GM20431 (cell line): ENCODE measurements around the gene FAM168A.

Experiments used
- in situ Hi-C: fragments of 300-500 bp; cut with MseI, MboI; formaldehyde crosslinking; loops from one replicate; pipeline ENCODE4 v1.15.0; 2020; ENCODE audit warnings: low sequenced_read_pairs; ENCODE audit not compliant: unreplicated experiment

FAM168A gene

GRCh38 chr11:73409431-73409830, 188.5 kb downstream of the FAM168A start:
- in situ Hi-C loops = no loop called here

GRCh38 chr11:73406619-73407018, 191.3 kb downstream of the FAM168A start:
- in situ Hi-C loops = no loop called here

GRCh38 chr11:73406131-73406530, 191.8 kb downstream of the FAM168A start:
- in situ Hi-C loops = no loop called here

- in situ Hi-C loops = no loop called here
Observed at GRCh38 chr11:73405146-73405510, 192.8 kb downstream of the FAM168A start.

- in situ Hi-C loops = no loop called here
Observed at GRCh38 chr11:73404506-73405145, 193.3 kb downstream of the FAM168A start.

- in situ Hi-C loops = no loop called here
Observed at GRCh38 chr11:73404048-73404447, 193.9 kb downstream of the FAM168A start.

- in situ Hi-C loops = no loop called here
Observed at GRCh38 chr11:73403541-73403940, 194.4 kb downstream of the FAM168A start.

GRCh38 chr11:73402834-73403185, 195.1 kb downstream of the FAM168A start:
- in situ Hi-C loops = no loop called here

GRCh38 chr11:73401924-73402833, 195.7 kb downstream of the FAM168A start:
- in situ Hi-C loops = no loop called here

- in situ Hi-C loops = no loop called here
Observed at GRCh38 chr11:73401217-73401923, 196.5 kb downstream of the FAM168A start.

GRCh38 chr11:73400293-73400692, 197.6 kb downstream of the FAM168A start:
- in situ Hi-C loops = no loop called here

GRCh38 chr11:73399636-73400035, 198.3 kb downstream of the FAM168A start:
- in situ Hi-C loops = no loop called here

- in situ Hi-C loops = no loop called here
Observed at GRCh38 chr11:73399159-73399590, 198.7 kb downstream of the FAM168A start.

- in situ Hi-C loops = no loop called here
Observed at GRCh38 chr11:73398721-73399120, 199.2 kb downstream of the FAM168A start.

- in situ Hi-C loops = no loop called here
Observed at GRCh38 chr11:73398132-73398526, 199.8 kb downstream of the FAM168A start.

- in situ Hi-C loops = no loop called here
Observed at GRCh38 chr11:73397468-73398131, 200.3 kb downstream of the FAM168A start.

GRCh38 chr11:73396985-73397384, 200.9 kb downstream of the FAM168A start:
- in situ Hi-C loops = no loop called here

GRCh38 chr11:73396251-73396930, 201.5 kb downstream of the FAM168A start:
- in situ Hi-C loops = no loop called here

GRCh38 chr11:73395297-73396208, 202.4 kb downstream of the FAM168A start:
- in situ Hi-C loops = no loop called here
